GM12892 (cell line): ENCODE results near the gene HSPBP1.

Experiments
- POLR2A ChIP-seq: IDR thresholded peaks from 2 replicates; pipeline ENCODE4 v1.6.1; 2011; ENCODE audit warnings: low read depth, low read length, control low read depth
- POLR2AphosphoS5 ChIP-seq: IDR thresholded peaks from 2 replicates; pipeline ENCODE4 v1.6.1; 2011; ENCODE audit warnings: low read depth, low read length, control low read depth
- TAF1 ChIP-seq: IDR thresholded peaks from 2 replicates; pipeline ENCODE4 v1.6.1; 2011; ENCODE audit warnings: low read depth, mild to moderate bottlenecking, control low read depth, low read length, borderline replicate concordance

- TF ChIP-seq POLR2A (no peak), POLR2AphosphoS5 (no peak), TAF1 (no peak)
Observed at GRCh38 chr19:55229789-55230182, 50.1 kb downstream of the HSPBP1 start.
